Thoracic aorta (tissue), 2 donors: ENCODE results near the gene OXLD1. TPM values are rescaled to one million over a fixed set of nuclear protein-coding genes. Genes with fewer than 3 reads are reported as not detected.

Experiments
- ATAC-seq: fragments of 150-250 bp; one replicate; pipeline ENCODE4 v1.8.0; 2017; ENCODE audit warnings: low read depth; ENCODE audit not compliant: insufficient number of reproducible peaks, low FRiP score
- DNase-seq: peaks from one replicate; pipeline ENCODE4 v3.0.0-alpha.2; 2020; ENCODE audit warnings: low spot score
- H3K27ac ChIP-seq, 2 donors: fragments of 200-600 bp; sonication (generic); 1 replicate in 1 of 2; 2 replicates in 1 of 2; pipeline ENCODE4 v1.5.1; 2016; ENCODE audit warnings: mild to moderate bottlenecking in 2 of 2, moderate library complexity in 2 of 2
- H3K27me3 ChIP-seq: fragments of 200-600 bp; sonication (generic); replicated peaks from 2 replicates; pipeline ENCODE4 v1.6.0; 2016; ENCODE audit warnings: mild to moderate bottlenecking; ENCODE audit not compliant: insufficient read depth
- H3K36me3 ChIP-seq: fragments of 200-600 bp; sonication (generic); one replicate; pipeline ENCODE4 v1.5.1; 2016
- H3K4me1 ChIP-seq, 2 donors: fragments of 200-600 bp; sonication (generic); 1 replicate in 1 of 2; 2 replicates in 1 of 2; pipeline versions ENCODE4 v1.5.1 to v1.6.0; 2016; ENCODE audit warnings: low read depth in 2 of 2, mild to moderate bottlenecking in 1 of 2; ENCODE audit not compliant: control insufficient read depth in 1 of 2
- H3K4me3 ChIP-seq: fragments of 200-600 bp; sonication (generic); 2 replicates; pipeline ENCODE4 v1.5.1; 2016; ENCODE audit warnings: mild to moderate bottlenecking
- H3K9me3 ChIP-seq: fragments of 200-600 bp; sonication (generic); 2 replicates; pipeline ENCODE4 v1.5.1; 2016
- CTCF ChIP-seq: fragments of 200-600 bp; sonication (generic); IDR thresholded peaks from one replicate; pipeline ENCODE4 v1.5.1; 2019; ENCODE audit warnings: antibody characterized with exemption
- total RNA-seq, 2 donors: library from RNA; depleted of rRNA; stranded (reverse); fragments of >200 nt; gene quantifications; one replicate each; pipeline versions ENCODE4 v1.1.0 to v1.2.3, GENCODE V29; 2016

Gene OXLD1
- total RNA-seq, 2 donors from 2014 or later, result 13.7 to 33.6 TPM

- no peaks in the 10 kb centered on the region for H3K9me3 ChIP-seq
- no peak for ATAC-seq
- H3K4me1 ChIP-seq, result peaks cover 19 to 24% of the 10 kb centered on the region in 2 donors
- H3K4me3 ChIP-seq, result peak overlapping the region; percentile 93
- peak overlapping the region; percentile 73 to 84 for H3K27ac ChIP-seq
- no peak for DNase-seq
- H3K36me3 ChIP-seq, result peaks cover 44% of the 10 kb centered on the region
- no peak for TF ChIP-seq CTCF
- no peaks in the 10 kb centered on the region for H3K27me3 ChIP-seq
Measured at GRCh38 chr17:81685108-81685507, 18.7 kb upstream of the OXLD1 start.

- Histone ChIP-seq H3K9me3 (no peaks in the 10 kb centered on the region), H3K27me3 (no peaks in the 10 kb centered on the region), H3K4me1 (peaks cover 19 to 24% of the 10 kb centered on the region in 2 donors), H3K36me3 (peaks cover 38% of the 10 kb centered on the region), H3K4me3 (peak overlapping the region; percentile 93), H3K27ac (peak overlapping the region; percentile 73 to 84)
- peak; percentile 20 for ATAC-seq
- no peak for DNase-seq
- no peak for TF ChIP-seq CTCF
Measured at GRCh38 chr17:81684442-81684911, 18.1 kb upstream of the OXLD1 start.

- peak within 1 kb of the TSS; percentile 93 for H3K4me3 ChIP-seq
- H3K4me1 ChIP-seq, result peaks cover 19 to 24% of the 10 kb centered on the region in 2 donors
- H3K9me3 ChIP-seq, result no peaks in the 10 kb centered on the region
- peak; percentile 93 for DNase-seq
- peak within 1 kb of the TSS; percentile 73 to 84 for H3K27ac ChIP-seq
- H3K27me3 ChIP-seq, result no peaks in the 10 kb centered on the region
- TF ChIP-seq CTCF, result no peak
- ATAC-seq, result peak; percentile 98
- peaks cover 31% of the 10 kb centered on the region for H3K36me3 ChIP-seq
Measured at GRCh38 chr17:81683584-81684441, 17.4 kb upstream of the OXLD1 start, which contains the start of the genes ARL16 and HGS. ARL16 (minus strand) TSS chr17:81683797; CDS start chr17:81683753, 44 bp downstream. HGS (plus strand) TSS chr17:81684011; CDS start chr17:81684067, 56 bp downstream.

- Histone ChIP-seq H3K9me3 (no peaks in the 10 kb centered on the region), H3K27ac (peak overlapping the region; percentile 69 to 84), H3K4me3 (peak overlapping the region; percentile 93), H3K36me3 (peaks cover 26% of the 10 kb centered on the region), H3K27me3 (no peaks in the 10 kb centered on the region), H3K4me1 (peaks cover 19 to 24% of the 10 kb centered on the region in 2 donors)
- DNase-seq (no peak), ATAC-seq (no peak)
- no peak for TF ChIP-seq CTCF
Measured at GRCh38 chr17:81683208-81683583, 16.8 kb upstream of the OXLD1 start.

GRCh38 chr17:81682565-81683207, 16.3 kb upstream of the OXLD1 start:
- Histone ChIP-seq H3K36me3 (peaks cover 21% of the 10 kb centered on the region), H3K27me3 (no peaks in the 10 kb centered on the region), H3K4me1 (peaks cover 19 to 24% of the 10 kb centered on the region in 2 donors), H3K9me3 (no peaks in the 10 kb centered on the region), H3K4me3 (peak overlapping the region; percentile 93), H3K27ac (peak overlapping the region in 1 of 2 donors; percentile 84)
- TF ChIP-seq CTCF, result no peak
- no peak for ATAC-seq
- DNase-seq, result no peak
